GM23338 (cell line): ENCODE measurements around the gene DGAT2. TPM values are rescaled to one million over a fixed set of nuclear protein-coding genes. Genes with fewer than 3 reads are reported as not detected.

Source experiments
- ATAC-seq: fragments of 200-7000 bp; cut with Tn5 transposase; 3 replicates; pipeline ENCODE4 v1.9.1; 2020
- DNase-seq: peaks from one replicate; pipeline ENCODE4 v3.0.0-alpha.2; 2015; ENCODE audit warnings: low spot score
- H2AFZ ChIP-seq: fragments of 200-600 bp; sonication (generic); 2 replicates; pipeline ENCODE4 v1.8.0; 2016; ENCODE audit warnings: antibody characterized with exemption, mild to moderate bottlenecking, moderate library complexity
- H3F3A ChIP-seq: fragments of 200-600 bp; sonication (generic); replicated peaks from 2 replicates; pipeline ENCODE4 v1.8.0; 2017; ENCODE audit warnings: antibody characterized with exemption, mixed run types, low read depth
- H3K27ac ChIP-seq: fragments of 200-600 bp; sonication (generic); 2 replicates; pipeline ENCODE4 v1.6.1; 2016; ENCODE audit warnings: low read depth
- H3K27me3 ChIP-seq: fragments of 200-600 bp; sonication (generic); 2 replicates; pipeline ENCODE4 v1.8.0; 2016; ENCODE audit warnings: mild to moderate bottlenecking, mixed run types, moderate library complexity; ENCODE audit not compliant: insufficient read depth
- H3K36me3 ChIP-seq: fragments of 200-600 bp; sonication (generic); 2 replicates; pipeline ENCODE4 v1.8.0; 2016; ENCODE audit warnings: mild to moderate bottlenecking; ENCODE audit not compliant: insufficient read depth
- H3K4me1 ChIP-seq: fragments of 200-600 bp; sonication (generic); 2 replicates; pipeline ENCODE4 v1.8.0; 2016; ENCODE audit warnings: mild to moderate bottlenecking, moderate library complexity; ENCODE audit not compliant: insufficient read depth
- H3K4me2 ChIP-seq: fragments of 200-600 bp; sonication (generic); 2 replicates; pipeline ENCODE4 v1.7.1; 2017; ENCODE audit warnings: mixed run types
- H3K4me3 ChIP-seq: fragments of 200-600 bp; sonication (generic); 2 replicates; pipeline ENCODE4 v1.6.1; 2016; ENCODE audit warnings: mixed run types
- H3K79me2 ChIP-seq: fragments of 200-600 bp; sonication (generic); replicated peaks from 2 replicates; pipeline ENCODE4 v1.8.0; 2017; ENCODE audit warnings: mild to moderate bottlenecking; ENCODE audit not compliant: insufficient read depth
- H3K9me2 ChIP-seq: fragments of 200-600 bp; sonication (generic); 2 replicates; pipeline ENCODE4 v1.8.0; 2017; ENCODE audit not compliant: insufficient read depth
- H4K20me1 ChIP-seq: fragments of 200-600 bp; sonication (generic); replicated peaks from 2 replicates; pipeline ENCODE4 v1.8.0; 2017; ENCODE audit warnings: mild to moderate bottlenecking; ENCODE audit not compliant: insufficient read depth
- H3K27ac Mint-ChIP-seq: 2 replicates; pipeline ENCODE4 v1.8.0; 2020; ENCODE audit warnings: inconsistent platforms, mild to moderate bottlenecking, moderate library complexity, mixed read lengths
- H3K27me3 Mint-ChIP-seq: 3 replicates; pipeline ENCODE4 v1.8.0; 2022; ENCODE audit warnings: low read depth, mild to moderate bottlenecking, moderate library complexity, mixed read lengths, inconsistent platforms; ENCODE audit not compliant: insufficient read depth, poor library complexity
- H3K36me3 Mint-ChIP-seq: 3 replicates; pipeline ENCODE4 v1.8.0; 2021; ENCODE audit warnings: low read depth, mild to moderate bottlenecking, inconsistent platforms, moderate library complexity, mixed read lengths
- H3K4me1 Mint-ChIP-seq: 3 replicates; pipeline ENCODE4 v1.8.0; 2020; ENCODE audit warnings: mild to moderate bottlenecking, inconsistent platforms, mixed read lengths
- H3K4me3 Mint-ChIP-seq: 3 replicates; pipeline ENCODE4 v1.8.0; 2021; ENCODE audit warnings: moderate library complexity, mild to moderate bottlenecking, inconsistent platforms, mixed read lengths
- H3K9me3 Mint-ChIP-seq: 3 replicates; pipeline ENCODE4 v1.8.0; 2020; ENCODE audit warnings: moderate library complexity, mild to moderate bottlenecking, inconsistent platforms, mixed read lengths
- CREB1 ChIP-seq: fragments of 250-450 bp; sonication (Bioruptor Pico); IDR thresholded peaks from 2 replicates; pipeline ENCODE4 v1.5.0; 2020; ENCODE audit warnings: low read depth, mild to moderate bottlenecking, moderate library complexity
- CTCF ChIP-seq, 2 experiments: fragments of 200-600 bp in 1 of 2; sonication (generic) in 1 of 2; conservative IDR thresholded peaks; 2 replicates each; pipeline versions ENCODE4 v1.5.1 to v1.6.1; 2016 to 2017; ENCODE audit warnings: antibody characterized with exemption in 2 of 2, low read depth in 2 of 2, mild to moderate bottlenecking in 2 of 2, moderate library complexity in 1 of 2
- ETS1 ChIP-seq: IDR thresholded peaks from 2 replicates; pipeline ENCODE4 v1.6.1; 2016; ENCODE audit warnings: antibody characterized with exemption
- EZH2 ChIP-seq: fragments of 200-600 bp; sonication (generic); IDR thresholded peaks from one replicate; pipeline ENCODE4 v1.8.0; 2017; ENCODE audit warnings: antibody characterized with exemption, mild to moderate bottlenecking, low read depth; ENCODE audit not compliant: unreplicated experiment
- EZH2phosphoT487 ChIP-seq: fragments of 200-600 bp; sonication (generic); IDR thresholded peaks from one replicate; pipeline ENCODE4 v1.8.1; 2018; ENCODE audit warnings: antibody characterized with exemption; ENCODE audit not compliant: unreplicated experiment
- JUNB ChIP-seq: IDR thresholded peaks from one replicate; pipeline ENCODE4 v1.6.1; 2016; ENCODE audit warnings: antibody characterized with exemption; ENCODE audit not compliant: unreplicated experiment
- NANOG ChIP-seq: IDR thresholded peaks from 2 replicates; pipeline ENCODE4 v1.6.1; 2016; ENCODE audit warnings: antibody characterized with exemption, borderline replicate concordance
- POLR2AphosphoS5 ChIP-seq: IDR thresholded peaks from 2 replicates; pipeline ENCODE4 v1.6.1; 2016; ENCODE audit warnings: antibody characterized with exemption, low read depth
- REST ChIP-seq: IDR thresholded peaks from one replicate; pipeline ENCODE4 v1.6.1; 2018; ENCODE audit warnings: antibody characterized with exemption; ENCODE audit not compliant: unreplicated experiment
- STAT1 ChIP-seq: IDR thresholded peaks from one replicate; pipeline ENCODE4 v1.6.1; 2016; ENCODE audit warnings: antibody characterized with exemption; ENCODE audit not compliant: unreplicated experiment
- ZNF114 ChIP-seq: fragments of 250-450 bp; sonication (Bioruptor Pico); IDR thresholded peaks from 2 replicates; pipeline ENCODE4 v1.5.0; 2020; ENCODE audit warnings: mild to moderate bottlenecking, moderate library complexity
- ZNF331 ChIP-seq: fragments of 250-450 bp; sonication (Bioruptor Pico); IDR thresholded peaks from 2 replicates; pipeline ENCODE4 v1.5.0; 2020; ENCODE audit warnings: low read depth, mild to moderate bottlenecking, moderate library complexity
- ZNF462 ChIP-seq: fragments of 250-450 bp; sonication (Bioruptor Pico); IDR thresholded peaks from 2 replicates; pipeline ENCODE4 v1.5.0; 2020; ENCODE audit warnings: mild to moderate bottlenecking, moderate library complexity
- polyA plus RNA-seq: library from polyadenylated mRNA; unstranded; fragments of >200 nt; fragmentation: Nextera tagmentation; extraction: Ambion mirVana; gene quantifications from 2 replicates; pipeline ENCODE4 v1.2.1, GENCODE V29; 2016
- total RNA-seq: library from RNA; depleted of rRNA; stranded (reverse); fragments of >200 nt; shearing (Covaris generic); gene quantifications from 2 replicates; pipeline ENCODE4 v1.2.3, GENCODE V29; 2014

DGAT2 gene
- total and polyA plus RNA-seq, 2 experiments from 2014 or later, result 1.9 to 2.6 TPM

- H3K9me2 ChIP-seq, result no peaks in the 10 kb centered on the region
- DNase-seq (no peak), ATAC-seq (no peak)
- Mint-ChIP-seq H3K4me1 (0 out of 3 replicates have a peak, but pooled peaks cover 5% of the 10 kb centered on the region), H3K27me3 (peaks cover 6% of the 10 kb centered on the region), H3K27ac (no peak overlapping the region; the same call in 1 of the 2 replicates), H3K4me3 (no peak overlapping the region), H3K9me3 (no peaks in the 10 kb centered on the region), H3K36me3 (no peaks in the 10 kb centered on the region)
- H3K27me3 ChIP-seq, result no peaks in the 10 kb centered on the region
- no peaks in the 10 kb centered on the region for H4K20me1 ChIP-seq
- H3K36me3 ChIP-seq, result no peaks in the 10 kb centered on the region
- no peak overlapping the region for H3K4me2 ChIP-seq
- no peaks in the 10 kb centered on the region for H3F3A ChIP-seq
- no peak overlapping the region for H2AFZ ChIP-seq
- no peaks in the 10 kb centered on the region for H3K79me2 ChIP-seq
- no peak overlapping the region for H3K4me3 ChIP-seq
- H3K27ac ChIP-seq, result no peak overlapping the region
- no peak for TF ChIP-seq STAT1
- TF ChIP-seq ETS1, result no peak
- TF ChIP-seq ZNF462, result no peak
- no peak for TF ChIP-seq REST
- TF ChIP-seq CTCF (conservative IDR thresholded peaks at IDR 0.05; ENCODE audit: low read depth in 2 of 2), result no peak
- TF ChIP-seq EZH2phosphoT487, result no peak
- TF ChIP-seq ZNF114 (CRISPR knock-in tag), result no peak
- TF ChIP-seq CREB1 (CRISPR knock-in tag), result no peak
- TF ChIP-seq JUNB, result no peak
- TF ChIP-seq POLR2AphosphoS5, result no peak
- no peak for TF ChIP-seq EZH2
- no peak for TF ChIP-seq ZNF331 (CRISPR knock-in tag)
- no peak for TF ChIP-seq NANOG
- H3K4me1 ChIP-seq, result no peaks in the 10 kb centered on the region
Measured at GRCh38 chr11:75797116-75797515, 28.5 kb downstream of the DGAT2 start.
